ENCODE measurements around the gene CHST12. TPM values are rescaled to one million over a fixed set of nuclear protein-coding genes. Genes with fewer than 3 reads are reported as not detected.

CHST12 gene
- total RNA-seq, 1 donor from 2014 or later, result 15.3 TPM

DNA sequence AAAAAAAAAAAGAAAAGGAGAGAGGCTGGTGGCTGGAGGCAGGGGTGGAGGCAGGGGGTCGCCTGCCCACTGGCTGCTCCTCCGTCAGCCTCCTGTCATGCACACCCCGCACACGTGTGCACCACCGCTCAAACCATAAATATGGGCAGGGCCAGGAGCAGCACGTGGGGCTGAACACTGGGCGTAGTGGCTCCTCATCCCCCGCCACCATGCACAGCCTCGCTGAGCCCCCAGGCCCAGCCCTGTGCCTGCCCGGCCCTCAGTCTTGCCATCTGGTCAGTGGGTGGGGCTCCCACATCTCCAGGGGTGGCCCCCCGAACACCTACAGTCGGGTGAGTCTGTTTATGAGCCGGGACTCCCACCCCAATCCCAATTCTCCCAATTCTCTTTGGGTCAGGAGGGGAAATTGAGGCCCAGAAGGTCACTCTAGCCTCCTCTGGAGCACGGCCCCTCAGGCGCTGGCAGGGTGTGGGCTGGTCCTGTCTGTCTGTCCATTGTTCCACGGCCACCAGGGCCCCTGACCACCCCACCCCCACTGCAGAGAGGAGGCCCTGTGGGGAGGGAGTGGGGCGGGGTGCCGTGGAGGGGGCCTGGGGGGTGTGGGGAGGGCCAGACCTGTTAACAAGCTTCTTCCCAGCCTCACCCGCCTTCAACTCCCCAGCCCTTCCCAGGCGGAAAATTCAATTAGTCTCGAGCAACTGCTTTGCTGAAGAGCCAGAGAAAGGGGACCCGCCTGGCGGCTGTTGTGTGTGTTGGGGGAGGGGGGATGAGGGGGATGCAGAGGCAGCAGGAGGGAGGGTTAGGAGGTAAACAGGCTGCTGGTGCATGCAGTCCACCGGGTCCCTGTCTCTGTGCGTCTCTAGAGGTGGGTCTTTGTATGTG, 92.2 kb downstream of the CHST12 start:
- H3K27ac ChIP-seq (replicated peaks), result no peak overlapping the region
- intact Hi-C loops (cut with micrococcal nuclease), result no loop called here
- no peak for TF ChIP-seq CTCF (IDR thresholded peaks at IDR 0.05; ENCODE audit: borderline replicate concordance)
- H3K36me3 ChIP-seq, result no peaks in the 10 kb centered on the region
- no peak for DNase-seq
- H3K9me3 ChIP-seq (replicated peaks), result no peaks in the 10 kb centered on the region
- no peak overlapping the region for H3K4me3 ChIP-seq
- peaks cover 36% of the 10 kb centered on the region for H3K27me3 ChIP-seq (ENCODE audit: low read depth)
- H3K4me1 ChIP-seq, result peaks cover 25% of the 10 kb centered on the region

GRCh38 chr7:2496375-2496774, 93.0 kb downstream of the CHST12 start:
- H3K27ac ChIP-seq (replicated peaks), result no peak overlapping the region
- intact Hi-C loops (cut with micrococcal nuclease), result no loop called here
- no peak for TF ChIP-seq CTCF (IDR thresholded peaks at IDR 0.05; ENCODE audit: borderline replicate concordance)
- no peaks in the 10 kb centered on the region for H3K36me3 ChIP-seq
- H3K9me3 ChIP-seq (replicated peaks), result no peaks in the 10 kb centered on the region
- no peak overlapping the region for H3K4me3 ChIP-seq
- H3K27me3 ChIP-seq (ENCODE audit: low read depth), result peaks cover 36% of the 10 kb centered on the region
- DNase-seq, result no peak
- H3K4me1 ChIP-seq, result peaks cover 23% of the 10 kb centered on the region

DNA sequence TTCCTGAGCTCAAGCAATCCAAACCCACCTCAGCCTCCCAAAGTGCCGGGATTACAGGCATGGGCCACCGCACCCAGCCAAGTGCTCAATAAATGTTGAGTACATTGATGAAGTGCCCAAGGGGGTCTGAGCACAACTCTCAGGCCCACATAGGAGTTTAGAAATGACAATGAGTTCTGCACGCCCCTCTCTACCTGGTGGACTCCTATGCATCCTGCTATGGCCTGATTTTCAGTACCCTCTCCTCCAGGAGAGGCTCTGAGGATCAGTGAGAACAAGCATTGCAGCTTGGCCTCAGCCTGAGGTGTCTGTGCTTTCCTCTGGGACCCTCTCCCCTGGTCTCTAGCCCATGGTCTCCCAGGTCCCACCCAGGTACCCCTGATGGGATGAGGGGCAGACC, 93.7 kb downstream of the CHST12 start:
- Histone ChIP-seq H3K27me3 (ENCODE audit: low read depth) (peaks cover 36% of the 10 kb centered on the region), H3K4me1 (peaks cover 23% of the 10 kb centered on the region), H3K9me3 (replicated peaks) (no peaks in the 10 kb centered on the region), H3K4me3 (no peak overlapping the region), H3K27ac (replicated peaks) (no peak overlapping the region), H3K36me3 (no peaks in the 10 kb centered on the region)
- DNase-seq, result no peak
- intact Hi-C loops (cut with micrococcal nuclease), result no loop called here
- TF ChIP-seq CTCF (IDR thresholded peaks at IDR 0.05; ENCODE audit: borderline replicate concordance), result no peak

DNA sequence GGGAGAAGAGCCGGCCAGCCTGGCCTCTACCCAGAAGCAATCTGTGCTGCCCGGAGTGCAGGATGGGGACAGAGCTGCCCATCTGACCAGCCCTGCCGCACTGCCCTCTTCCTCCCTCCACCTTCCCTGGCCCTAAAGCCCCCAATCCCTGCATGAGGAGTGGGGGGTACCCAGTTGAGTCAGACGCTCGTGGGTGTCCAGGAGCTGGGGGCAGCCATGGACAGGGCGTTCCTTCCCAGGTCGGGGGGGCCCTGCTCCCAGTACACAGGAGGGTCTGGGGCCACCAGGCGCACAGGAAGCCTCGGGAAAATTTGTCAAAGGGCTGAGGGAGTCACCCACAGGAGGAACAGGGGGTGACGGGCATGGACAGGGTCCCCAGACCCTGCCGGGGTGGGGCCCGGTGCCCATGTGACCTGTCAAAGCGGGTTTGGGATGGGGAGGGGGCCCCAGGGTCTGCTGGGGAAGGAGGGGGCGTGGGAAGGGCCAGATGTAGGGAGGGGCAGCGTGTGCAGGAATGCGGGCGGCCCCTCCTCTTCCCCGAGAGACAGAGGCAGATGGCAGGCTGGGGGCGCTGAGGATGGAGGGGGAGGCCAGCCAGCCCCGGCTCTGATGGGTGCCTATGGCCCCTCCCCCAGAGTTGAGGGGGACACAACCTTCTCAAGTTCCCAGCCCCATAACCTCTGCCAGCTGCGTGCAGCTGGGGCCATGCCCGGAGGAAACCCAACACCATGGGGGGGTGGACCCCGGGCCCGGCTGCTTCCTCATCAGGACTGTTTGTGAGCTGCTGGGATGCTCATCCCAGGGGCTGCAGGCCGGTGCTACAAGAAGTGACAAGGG, 94.3 kb downstream of the CHST12 start:
- TF ChIP-seq CTCF (IDR thresholded peaks at IDR 0.05; ENCODE audit: borderline replicate concordance), result no peak
- peaks cover 36% of the 10 kb centered on the region for H3K27me3 ChIP-seq (ENCODE audit: low read depth)
- intact Hi-C loops (cut with micrococcal nuclease), result no loop called here

More for the DNA sequence above, 94.3 kb downstream of the CHST12 start:
- Histone ChIP-seq H3K36me3 (no peaks in the 10 kb centered on the region), H3K4me3 (no peak overlapping the region), H3K27ac (replicated peaks) (no peak overlapping the region), H3K9me3 (replicated peaks) (no peaks in the 10 kb centered on the region), H3K4me1 (peaks cover 22% of the 10 kb centered on the region)
- no peak for DNase-seq

Other genes starting within 250 kb of the CHST12 start
- 16.2 TPM for gene MAD1L1, start 170.7 kb upstream of the CHST12 start, total RNA-seq
- 19.9 TPM for gene MRM2, start 161.4 kb upstream of the CHST12 start, total RNA-seq
- gene NUDT1, start 161.4 kb upstream of the CHST12 start, total RNA-seq, result 12.5 TPM
- 16.8 TPM for gene SNX8, start 89.2 kb upstream of the CHST12 start, total RNA-seq
- gene EIF3B, start 48.8 kb upstream of the CHST12 start, total RNA-seq, result 68.9 TPM
- gene GRIFIN, start 72.8 kb downstream of the CHST12 start, total RNA-seq, result not detected
- gene LFNG, start 116.2 kb downstream of the CHST12 start, total RNA-seq, result 5.2 TPM
- gene BRAT1, start 151.9 kb downstream of the CHST12 start, total RNA-seq, result 13.7 TPM
- gene IQCE, start 155.4 kb downstream of the CHST12 start, total RNA-seq, result 11.5 TPM
- gene TTYH3, start 228.4 kb downstream of the CHST12 start, total RNA-seq, result 10.9 TPM

All from left ventricle myocardium inferior (tissue), 1 donor.